Lower lobe of right lung (tissue), 2 donors: Measurements from ENCODE around the gene REPS1. TPM values are rescaled to one million over a fixed set of nuclear protein-coding genes. Genes with fewer than 3 reads are reported as not detected.
A peak's percentile ranks its signal among the peaks of the same experiment; 100 is the strongest.

ENCODE experiments used
- ATAC-seq, 2 donors: fragments of 200-7000 bp; cut with Tn5 transposase; one replicate each; pipeline ENCODE4 v1.9.1; 2020 to 2022; ENCODE audit warnings: mild to moderate bottlenecking in 2 of 2, moderate library complexity in 2 of 2
- DNase-seq: peaks from one replicate; pipeline ENCODE4 v3.0.0-alpha.2; 2020
- H3K27ac ChIP-seq: fragments of 200-600 bp; one replicate; pipeline ENCODE4 v1.8.0; 2022
- H3K27me3 ChIP-seq: fragments of 200-600 bp; one replicate; pipeline ENCODE4 v1.8.0; 2022; ENCODE audit warnings: low read depth
- H3K36me3 ChIP-seq: fragments of 200-600 bp; one replicate; pipeline ENCODE4 v1.8.0; 2022; ENCODE audit warnings: mild to moderate bottlenecking
- H3K4me1 ChIP-seq: fragments of 200-600 bp; one replicate; pipeline ENCODE4 v1.8.0; 2022
- H3K4me3 ChIP-seq: fragments of 200-600 bp; one replicate; pipeline ENCODE4 v1.8.0; 2022; ENCODE audit warnings: mild to moderate bottlenecking
- H3K9me3 ChIP-seq: fragments of 200-600 bp; one replicate; pipeline ENCODE4 v1.8.0; 2022
- CTCF ChIP-seq: fragments of 200-600 bp; IDR thresholded peaks from one replicate; pipeline ENCODE4 v1.8.0; 2022; ENCODE audit warnings: antibody characterized with exemption, mild to moderate bottlenecking
- intact Hi-C: fragments of 100-400 bp; cut with DNase I; formaldehyde crosslinking; loops from one replicate; pipeline ENCODE4 v1.11.0; 2022
- total RNA-seq: library from RNA; stranded (reverse); fragmentation: NEBNext Ultra II Directional; extraction: Animal tissue kit (Norgen Biotek cat#: 25700); gene quantifications from one replicate; pipeline ENCODE4 v1.2.1, GENCODE V29; 2021
- donor health status: DM: no; HTN: yes; CAD: no; lungs with severe emphysema.

REPS1 gene
- total RNA-seq, 1 donor from 2014 or later, result 39.1 TPM

- H3K9me3 ChIP-seq, result no peaks in the 10 kb centered on the region
- no peaks in the 10 kb centered on the region for H3K27me3 ChIP-seq
- DNase-seq (no peak), ATAC-seq (no peak)
- H3K4me1 ChIP-seq, result peaks cover 41% of the 10 kb centered on the region
- H3K36me3 ChIP-seq, result no peaks in the 10 kb centered on the region
- H3K4me3 ChIP-seq, result no peak overlapping the region
- TF ChIP-seq CTCF, result no peak
- no peak overlapping the region for H3K27ac ChIP-seq
- intact Hi-C loops, result no loop called here
Measured at GRCh38 chr6:138975815-138976214, 12.2 kb downstream of the REPS1 start.

GRCh38 chr6:138973466-138974153, 14.4 kb downstream of the REPS1 start:
- DNase-seq (no peak), ATAC-seq (no peak)
- Histone ChIP-seq H3K9me3 (no peaks in the 10 kb centered on the region), H3K36me3 (no peaks in the 10 kb centered on the region), H3K27me3 (no peaks in the 10 kb centered on the region), H3K4me3 (no peak overlapping the region), H3K4me1 (peaks cover 48% of the 10 kb centered on the region), H3K27ac (no peak overlapping the region)
- no peak for TF ChIP-seq CTCF
- intact Hi-C loops, result no loop called here

GRCh38 chr6:138972226-138972665, 15.8 kb downstream of the REPS1 start:
- Histone ChIP-seq H3K4me3 (no peak overlapping the region), H3K4me1 (peaks cover 48% of the 10 kb centered on the region), H3K27ac (no peak overlapping the region), H3K27me3 (no peaks in the 10 kb centered on the region), H3K36me3 (no peaks in the 10 kb centered on the region), H3K9me3 (no peaks in the 10 kb centered on the region)
- DNase-seq (no peak), ATAC-seq (no peak)
- intact Hi-C loops, result no loop called here
- TF ChIP-seq CTCF, result no peak

- Histone ChIP-seq H3K36me3 (no peaks in the 10 kb centered on the region), H3K4me1 (peaks cover 48% of the 10 kb centered on the region), H3K27me3 (no peaks in the 10 kb centered on the region), H3K4me3 (no peak overlapping the region), H3K9me3 (no peaks in the 10 kb centered on the region), H3K27ac (peak overlapping the region; percentile 19)
- DNase-seq (no peak), ATAC-seq (no peak)
- TF ChIP-seq CTCF, result no peak
- intact Hi-C loops, result no loop called here
Measured at GRCh38 chr6:138971601-138972000, 16.5 kb downstream of the REPS1 start.

- ATAC-seq (peak; percentile 79 to 84), DNase-seq (no peak)
- Histone ChIP-seq H3K27ac (peak overlapping the region; percentile 44), H3K36me3 (no peaks in the 10 kb centered on the region), H3K4me3 (no peak overlapping the region), H3K9me3 (no peaks in the 10 kb centered on the region), H3K4me1 (peaks cover 48% of the 10 kb centered on the region), H3K27me3 (no peaks in the 10 kb centered on the region)
- intact Hi-C loops, result no loop called here
- TF ChIP-seq CTCF, result no peak
Measured at GRCh38 chr6:138970856-138971425, 17.1 kb downstream of the REPS1 start.
